ENCODE results near the gene LYSMD4.
"Not testable (repeated sequence)": the region's sequence is repeated elsewhere in the genome, so short reads cannot be mapped to it uniquely, and the experiment has no call there.

The LYSMD4 gene

DNA sequence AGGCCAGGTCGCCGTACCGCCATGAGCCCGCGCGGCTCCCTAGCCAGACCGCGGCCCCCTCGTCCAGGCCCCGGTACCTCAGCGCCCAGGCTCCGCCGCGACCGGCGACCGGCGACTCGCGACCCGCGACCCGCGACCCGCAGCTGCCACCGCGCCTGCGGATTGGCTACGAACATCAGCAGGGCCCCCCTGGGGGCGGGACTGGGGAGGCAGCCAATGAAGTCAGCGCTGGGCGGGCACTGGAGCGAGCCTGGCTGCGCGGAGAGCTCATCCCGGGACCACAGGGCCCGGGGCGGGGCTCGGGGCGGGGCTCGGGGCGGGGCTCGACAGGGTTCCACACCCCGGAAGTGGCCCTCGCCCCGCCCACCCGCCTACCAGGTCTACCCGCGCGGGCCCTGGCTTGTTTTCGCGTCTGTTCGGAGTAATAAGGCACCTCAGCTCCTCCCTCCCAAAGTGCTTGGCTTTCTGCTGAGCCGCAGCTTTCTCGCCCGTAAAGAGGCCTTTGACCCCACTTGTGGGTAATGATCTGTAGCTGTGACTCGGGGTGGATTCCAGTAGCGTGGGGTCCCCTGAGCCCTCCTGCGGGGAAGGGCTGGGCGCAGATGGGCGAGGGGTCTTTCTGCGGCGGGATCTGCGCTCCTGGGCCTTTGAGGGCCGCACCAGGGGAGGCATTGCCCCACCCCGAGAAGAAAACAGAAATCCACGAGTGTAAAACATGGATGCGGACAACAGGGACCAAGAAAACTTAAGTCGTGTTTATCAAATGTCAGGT is at the start of gene LYSMD4:
TSS of gene LYSMD4 (minus strand) at position 170 of the 772 bp plus-strand sequence. CDS start 1,438 bp downstream, outside the sequence.
- no peak for TF ChIP-seq CTCF (conservative IDR thresholded peaks at IDR 0.05; ENCODE audit: low read length)
- DNase-seq (ENCODE audit: low read depth) = peak; percentile 90
- H3K4me3 ChIP-seq (ENCODE audit: low read length) = peak within 1 kb of the TSS; percentile 74

DNA sequence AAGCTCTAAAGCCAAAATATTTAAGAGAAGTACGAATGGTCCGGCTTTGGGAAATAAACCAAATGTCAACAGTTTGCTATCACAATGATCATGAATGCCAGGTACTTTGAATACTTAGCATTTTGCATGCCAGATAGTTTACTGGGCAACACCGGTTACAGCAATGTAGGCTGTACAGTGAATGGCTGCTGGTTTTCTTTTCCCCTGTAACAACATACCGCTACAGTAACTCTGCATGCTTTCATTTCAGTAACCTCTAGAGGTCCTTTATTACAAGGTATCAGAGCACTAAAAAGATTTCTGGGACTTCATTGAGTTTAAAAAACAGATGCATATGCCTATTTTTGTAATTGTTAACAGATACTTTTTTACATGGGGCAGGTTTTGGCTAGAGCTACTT is 48.8 kb upstream of the LYSMD4 start:
- not testable (repeated sequence) for DNase-seq (ENCODE audit: low read depth); H3K4me3 ChIP-seq (ENCODE audit: low read length)

DNA sequence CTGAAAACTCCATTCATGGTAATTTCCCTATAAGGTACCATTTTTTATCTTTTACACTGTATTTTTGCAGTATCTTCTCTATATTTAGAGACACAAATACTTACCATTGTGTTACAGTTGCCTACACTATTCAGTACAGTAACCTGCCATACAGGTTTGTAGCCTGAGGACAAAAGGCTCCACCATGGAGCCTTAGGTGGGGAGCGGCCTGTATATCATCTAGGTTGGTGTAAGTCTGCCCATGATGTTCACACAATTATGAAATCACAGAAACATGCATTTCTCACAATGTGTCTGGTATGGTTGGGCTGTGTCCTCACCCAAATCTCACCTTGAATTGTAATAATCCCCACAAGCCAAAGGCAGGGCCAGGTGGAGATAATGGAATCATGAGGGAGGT is 43.9 kb upstream of the LYSMD4 start:
- DNase-seq (ENCODE audit: low read depth) = no peak

DNA sequence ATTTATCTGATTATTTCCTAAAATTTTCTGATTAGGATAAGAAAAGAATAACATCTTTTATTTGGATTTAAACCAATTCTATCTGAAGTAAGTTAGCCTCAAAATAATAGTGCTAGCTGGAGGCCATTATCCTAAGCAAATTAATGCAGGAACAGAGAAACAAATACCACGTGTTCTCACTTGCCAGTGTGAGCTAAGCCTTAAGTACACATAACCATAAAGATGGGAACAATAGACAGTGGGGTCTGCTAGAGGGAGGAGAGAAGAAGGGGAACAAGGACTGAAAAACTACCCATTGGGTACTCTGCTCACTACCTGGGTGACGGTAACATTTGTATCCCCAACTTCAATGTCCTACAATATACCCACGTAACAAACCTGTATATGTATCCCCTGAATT is 31.3 kb upstream of the LYSMD4 start:
- TF ChIP-seq CTCF (conservative IDR thresholded peaks at IDR 0.05; ENCODE audit: low read length) = no peak
- no peak for DNase-seq (ENCODE audit: low read depth)
- H3K4me3 ChIP-seq (ENCODE audit: low read length) = no peak overlapping the region

More for the DNA sequence above, 43.9 kb upstream of the LYSMD4 start:
- H3K4me3 ChIP-seq (ENCODE audit: low read length) = no peak overlapping the region
- no peak for TF ChIP-seq CTCF (conservative IDR thresholded peaks at IDR 0.05; ENCODE audit: low read length)

GRCh38 chr15:99763827-99764226 is 30.6 kb upstream of the LYSMD4 start:
- DNase-seq (ENCODE audit: low read depth) = no peak
- no peak for TF ChIP-seq CTCF (conservative IDR thresholded peaks at IDR 0.05; ENCODE audit: low read length)
- H3K4me3 ChIP-seq (ENCODE audit: low read length) = no peak overlapping the region

DNA sequence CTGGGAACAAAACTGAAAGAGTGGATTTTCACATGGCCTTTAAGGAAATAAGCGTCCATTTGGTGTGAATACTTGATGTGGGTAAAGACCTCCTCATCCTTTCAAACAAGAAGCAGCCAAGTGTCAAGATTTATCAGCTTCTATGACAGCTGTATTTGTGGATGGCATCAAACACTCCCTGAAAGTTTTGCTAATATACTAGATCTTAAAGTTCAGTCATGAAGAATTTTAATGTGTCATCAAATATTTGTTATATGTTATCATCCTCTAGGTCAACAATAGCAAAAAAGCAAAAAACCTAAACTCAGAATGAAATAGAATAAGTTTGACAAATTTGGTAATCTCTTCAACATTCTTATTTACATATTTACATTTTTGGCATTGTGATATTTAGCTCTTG is 29.1 kb upstream of the LYSMD4 start:
- DNase-seq (ENCODE audit: low read depth) = no peak
- TF ChIP-seq CTCF (conservative IDR thresholded peaks at IDR 0.05; ENCODE audit: low read length) = no peak
- H3K4me3 ChIP-seq (ENCODE audit: low read length) = no peak overlapping the region

- peak; percentile 90 for TF ChIP-seq CTCF (conservative IDR thresholded peaks at IDR 0.05; ENCODE audit: low read length)
- H3K4me3 ChIP-seq (ENCODE audit: low read length) = no peak overlapping the region
- DNase-seq (ENCODE audit: low read depth) = peak; percentile 69
Measured at GRCh38 chr15:99755692-99756409, 22.6 kb upstream of the LYSMD4 start.

Measured in AG10803 (cell line).